Astrocyte of the cerebellum (primary cell): ENCODE data around the gene AGL.
"Not testable (repeated sequence)": the region's sequence is repeated elsewhere in the genome, so short reads cannot be mapped to it uniquely, and the experiment has no call there.

ENCODE experiments used
- DNase-seq: peaks from one replicate; pipeline ENCODE4 v3.0.0-alpha.2; 2011; ENCODE audit warnings: low read depth
- H3K4me3 ChIP-seq: 2 replicates; pipeline ENCODE4 v1.5.1; 2011; ENCODE audit warnings: mild to moderate bottlenecking, low read depth, low read length, moderate library complexity
- CTCF ChIP-seq: IDR thresholded peaks from 2 replicates; pipeline ENCODE4 v1.5.1; 2012; ENCODE audit warnings: low read length, low read depth, moderate library complexity, mild to moderate bottlenecking; ENCODE audit errors: missing control alignments
- in situ Hi-C: cut with HindIII; loops from 2 replicates; pipeline ENCODE4 v1.10.0; 2017; ENCODE audit warnings: low sequenced_read_pairs

The AGL gene

GRCh38 chr1:99850459-99851291 lies 514 bp downstream of the AGL start:
- H3K4me3 ChIP-seq, result peak overlapping the region; percentile 83
- TF ChIP-seq CTCF, result no peak
- DNase-seq, result no peak
- in situ Hi-C loops, result no loop called here

GRCh38 chr1:99851850-99852454 lies 1.8 kb downstream of the AGL start:
- in situ Hi-C loops, result no loop called here
- TF ChIP-seq CTCF, result no peak
- no peak overlapping the region for H3K4me3 ChIP-seq
- DNase-seq, result no peak

GRCh38 chr1:99852648-99853047 lies 2.5 kb downstream of the AGL start:
- in situ Hi-C loops, result no loop called here
- no peak for TF ChIP-seq CTCF
- DNase-seq, result no peak
- H3K4me3 ChIP-seq, result no peak overlapping the region

DNA sequence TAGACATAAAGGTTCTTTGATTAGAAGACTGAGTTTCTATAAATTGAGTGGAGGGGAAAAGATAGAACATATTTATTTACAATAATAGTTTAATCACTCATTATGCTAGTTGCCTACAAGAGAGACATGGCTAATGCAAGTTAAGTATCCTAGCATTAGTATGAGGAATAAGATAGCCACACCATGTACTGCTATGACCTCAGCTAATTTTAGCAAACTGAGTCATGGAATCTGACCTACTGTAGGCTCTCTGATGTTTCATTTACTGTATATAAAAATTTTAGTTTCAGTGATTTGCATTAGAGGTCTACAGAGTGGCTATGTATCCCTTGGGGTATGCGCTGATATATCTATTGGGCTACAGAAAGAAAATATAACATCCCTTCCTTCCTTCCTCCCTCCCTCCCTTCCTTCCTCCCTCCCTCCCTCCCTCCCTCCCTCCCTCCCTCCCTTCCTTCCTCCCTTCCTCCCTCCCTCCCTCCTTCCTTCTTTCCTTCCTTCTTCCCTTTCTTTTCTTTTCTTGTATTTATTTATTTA lies 5.8 kb downstream of the AGL start:
- DNase-seq, result no peak
- TF ChIP-seq CTCF, result no peak
- H3K4me3 ChIP-seq, result no peak overlapping the region
- in situ Hi-C loops, result no loop called here

GRCh38 chr1:99857041-99857440 lies 6.9 kb downstream of the AGL start:
- DNase-seq, H3K4me3 ChIP-seq, in situ Hi-C loops: not testable (repeated sequence)

- TF ChIP-seq CTCF, result no peak
- in situ Hi-C loops, result no loop called here
- DNase-seq, result no peak
- no peak overlapping the region for H3K4me3 ChIP-seq
Measured at GRCh38 chr1:99858286-99858685, 8.1 kb downstream of the AGL start.

DNA sequence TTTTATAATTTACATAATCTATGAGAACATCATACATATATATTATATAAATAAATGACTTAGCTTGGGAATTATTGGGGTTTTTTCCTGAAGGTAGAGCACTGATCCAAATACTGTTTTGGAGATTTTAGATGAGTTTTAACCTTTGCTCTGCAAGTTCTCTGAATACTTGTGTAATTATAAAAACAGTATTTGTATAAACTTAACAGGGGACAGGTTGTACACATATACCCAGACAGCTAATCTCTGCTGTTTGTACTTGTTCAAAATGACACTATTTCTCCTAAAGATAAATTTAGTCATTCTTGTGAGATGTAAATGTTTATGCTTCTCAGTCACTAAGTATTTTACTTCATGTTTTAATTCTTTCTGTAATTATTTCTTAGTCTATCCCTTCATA lies 8.7 kb downstream of the AGL start:
- no peak overlapping the region for H3K4me3 ChIP-seq
- TF ChIP-seq CTCF, result no peak
- DNase-seq, result no peak
- in situ Hi-C loops, result no loop called here
